GM12872 (cell line): ENCODE results near the gene KNL1.

Source experiments
- TF ChIP-seq, protein P1 (sequence below): IDR thresholded peaks from 3 replicates; pipeline ENCODE4 v1.5.1; 2011; ENCODE audit warnings: low read depth, mild to moderate bottlenecking, low read length, moderate library complexity; ENCODE audit not compliant: insufficient read depth

The KNL1 gene

DNA sequence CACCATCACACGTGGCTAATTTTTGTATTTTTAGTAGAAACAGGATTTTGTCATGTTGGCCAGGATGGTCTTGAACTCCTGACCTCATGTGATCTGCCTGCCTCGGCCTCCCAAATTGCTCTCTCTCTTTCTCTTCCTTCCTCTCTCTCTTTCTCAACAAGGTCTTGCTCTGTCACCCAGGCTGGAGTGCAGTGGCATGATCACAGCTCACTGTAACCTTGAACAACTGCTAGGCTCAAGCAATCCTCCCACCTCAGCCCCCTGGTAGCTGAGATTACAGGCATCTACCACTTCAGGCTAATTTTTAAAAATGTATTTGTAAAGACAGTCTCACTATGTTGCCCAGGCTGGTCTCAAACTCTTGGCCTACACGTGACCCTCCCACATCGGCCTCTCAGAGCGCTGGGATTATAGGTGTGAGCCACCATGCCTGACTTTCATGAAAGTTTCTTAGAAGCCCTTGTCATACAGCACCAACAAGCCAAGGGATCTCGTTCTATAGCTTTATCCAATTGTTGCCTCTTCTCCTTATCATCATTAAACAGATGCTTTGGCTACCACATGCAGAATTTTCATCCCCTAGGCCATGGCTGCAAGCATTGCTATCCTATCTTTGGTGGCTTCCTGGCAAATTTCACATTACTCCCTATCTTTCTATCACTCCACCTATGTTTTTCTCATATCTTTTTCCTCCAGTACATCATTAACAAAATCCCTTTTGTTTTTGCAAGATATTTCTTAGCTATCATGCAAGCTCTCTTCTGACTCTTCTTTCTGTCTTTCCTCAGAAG, 34.9 kb upstream of the KNL1 start:
- TF ChIP-seq, protein P1, sequence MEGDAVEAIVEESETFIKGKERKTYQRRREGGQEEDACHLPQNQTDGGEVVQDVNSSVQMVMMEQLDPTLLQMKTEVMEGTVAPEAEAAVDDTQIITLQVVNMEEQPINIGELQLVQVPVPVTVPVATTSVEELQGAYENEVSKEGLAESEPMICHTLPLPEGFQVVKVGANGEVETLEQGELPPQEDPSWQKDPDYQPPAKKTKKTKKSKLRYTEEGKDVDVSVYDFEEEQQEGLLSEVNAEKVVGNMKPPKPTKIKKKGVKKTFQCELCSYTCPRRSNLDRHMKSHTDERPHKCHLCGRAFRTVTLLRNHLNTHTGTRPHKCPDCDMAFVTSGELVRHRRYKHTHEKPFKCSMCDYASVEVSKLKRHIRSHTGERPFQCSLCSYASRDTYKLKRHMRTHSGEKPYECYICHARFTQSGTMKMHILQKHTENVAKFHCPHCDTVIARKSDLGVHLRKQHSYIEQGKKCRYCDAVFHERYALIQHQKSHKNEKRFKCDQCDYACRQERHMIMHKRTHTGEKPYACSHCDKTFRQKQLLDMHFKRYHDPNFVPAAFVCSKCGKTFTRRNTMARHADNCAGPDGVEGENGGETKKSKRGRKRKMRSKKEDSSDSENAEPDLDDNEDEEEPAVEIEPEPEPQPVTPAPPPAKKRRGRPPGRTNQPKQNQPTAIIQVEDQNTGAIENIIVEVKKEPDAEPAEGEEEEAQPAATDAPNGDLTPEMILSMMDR: no peak

DNA sequence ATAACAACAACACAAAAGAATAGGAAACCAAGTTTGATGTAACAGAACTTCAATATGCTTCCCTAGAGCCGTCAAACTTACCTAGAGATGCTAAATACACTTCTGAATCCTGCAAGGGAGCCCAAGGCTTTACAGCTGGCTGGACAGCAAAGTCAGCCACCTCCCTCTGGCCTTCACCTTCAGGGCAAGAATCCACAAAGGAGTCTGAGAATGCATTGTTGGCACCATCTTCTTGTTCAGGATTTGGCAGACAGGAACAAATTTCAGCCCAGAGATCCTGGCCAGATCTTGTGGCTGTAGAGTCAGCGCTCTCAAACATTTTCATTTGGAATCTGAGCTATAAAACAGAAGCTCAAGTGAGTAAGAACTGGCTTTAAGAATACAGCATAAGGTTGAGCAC, 31.4 kb upstream of the KNL1 start:
- TF ChIP-seq, protein P1: no peak

DNA sequence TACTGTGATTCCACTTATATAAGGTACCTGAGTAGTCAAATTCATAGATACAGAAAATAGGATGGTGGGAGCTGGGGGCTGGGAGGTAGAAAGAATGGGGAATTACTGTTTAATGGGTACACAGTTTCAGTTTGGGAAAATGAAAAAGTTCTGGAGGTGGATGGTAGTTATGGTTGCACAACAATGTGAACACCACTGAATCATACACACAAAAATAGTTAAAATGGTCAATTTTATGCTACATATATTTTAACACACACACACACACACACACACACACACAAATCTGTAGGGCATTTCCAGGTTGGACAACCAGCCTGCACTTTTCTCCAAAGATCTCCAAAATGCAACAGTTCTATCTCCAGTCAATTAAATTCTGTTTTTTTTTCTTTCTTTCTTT, 30.6 kb upstream of the KNL1 start:
- TF ChIP-seq, protein P1: no peak

DNA sequence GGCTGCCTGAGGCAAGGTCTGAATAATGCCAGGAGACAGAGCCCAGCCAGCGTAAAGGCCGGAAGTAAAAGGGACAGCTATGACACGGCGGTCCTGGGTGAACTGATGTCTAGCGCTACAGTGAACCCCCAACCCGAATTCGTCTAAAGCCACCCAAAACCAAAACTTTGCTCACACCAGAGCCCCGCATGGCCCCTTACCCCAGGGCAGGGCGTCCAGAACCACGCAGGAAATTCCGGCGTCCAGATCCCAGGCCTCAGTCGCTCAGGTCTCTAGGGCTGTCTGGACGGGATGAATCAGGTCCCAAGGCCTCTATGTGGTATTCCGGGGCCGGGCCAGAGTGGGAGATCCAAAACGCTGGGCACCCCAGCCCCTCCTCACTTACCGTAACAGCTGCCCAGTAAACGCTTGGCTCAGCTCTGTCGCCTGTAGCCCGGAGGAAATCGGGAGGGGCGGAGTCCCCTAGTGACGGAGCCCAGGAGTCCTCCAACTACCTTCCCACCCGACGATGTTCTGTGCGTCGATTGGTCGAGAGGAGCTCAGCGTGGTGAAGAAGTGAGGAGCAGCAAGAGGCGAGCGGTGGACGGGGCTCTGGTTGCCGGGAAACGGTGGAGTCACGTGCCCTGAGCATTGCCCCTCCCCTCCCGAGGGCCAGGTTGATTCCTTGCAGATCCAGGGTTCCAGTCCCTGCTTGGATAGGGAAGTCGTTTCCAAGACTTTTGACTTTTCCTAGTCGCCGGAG, 29.3 kb upstream of the KNL1 start, which contains the start of gene CCDC32:
Gene CCDC32, minus strand, starts transcription at position 452 of the 742 bp plus-strand sequence. CDS start 2,027 bp downstream, outside the sequence.
- TF ChIP-seq, protein P1: no peak

DNA sequence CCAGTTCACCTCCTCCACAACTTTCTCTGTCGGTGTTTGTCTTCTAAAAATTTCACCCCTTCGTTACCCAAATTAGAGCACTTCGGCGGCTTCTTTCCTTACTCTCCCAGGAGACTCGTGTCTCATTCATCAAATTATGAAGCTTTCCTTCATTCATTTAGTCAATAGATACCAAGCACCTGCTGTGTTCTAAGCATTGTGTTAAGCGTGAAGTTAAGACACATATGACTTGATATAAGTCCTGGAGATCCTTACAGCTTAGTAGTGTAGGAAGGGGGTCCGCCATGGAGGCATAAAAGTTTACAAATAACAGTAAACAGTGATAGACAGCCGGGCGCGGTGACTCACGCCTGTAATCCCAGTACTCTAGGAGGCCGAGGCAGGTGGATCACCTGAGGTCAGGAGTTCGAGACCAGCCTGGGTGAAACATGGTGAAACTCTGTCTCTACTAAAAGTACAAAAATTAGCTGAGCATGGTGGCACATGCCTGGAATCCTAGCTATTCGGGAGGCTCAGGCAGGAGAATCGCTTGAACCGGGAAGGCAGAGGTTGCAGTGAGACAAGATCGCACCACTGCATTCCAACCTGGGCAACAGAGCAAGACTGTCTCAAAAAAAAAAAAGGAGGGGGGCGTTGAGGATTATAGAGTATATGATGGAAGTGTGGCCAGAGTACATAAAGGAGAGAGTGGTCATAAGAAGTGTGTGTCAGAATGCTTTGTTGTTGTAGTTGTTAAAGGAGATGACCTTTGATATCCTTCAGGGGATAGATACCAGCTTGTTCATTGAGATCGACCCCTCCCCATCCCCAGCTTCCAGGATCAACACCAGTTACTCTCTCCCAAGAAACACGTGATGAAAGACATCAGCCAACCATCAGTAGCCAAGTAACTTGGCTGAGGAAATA, 28.5 kb upstream of the KNL1 start:
- TF ChIP-seq, protein P1: no peak

DNA sequence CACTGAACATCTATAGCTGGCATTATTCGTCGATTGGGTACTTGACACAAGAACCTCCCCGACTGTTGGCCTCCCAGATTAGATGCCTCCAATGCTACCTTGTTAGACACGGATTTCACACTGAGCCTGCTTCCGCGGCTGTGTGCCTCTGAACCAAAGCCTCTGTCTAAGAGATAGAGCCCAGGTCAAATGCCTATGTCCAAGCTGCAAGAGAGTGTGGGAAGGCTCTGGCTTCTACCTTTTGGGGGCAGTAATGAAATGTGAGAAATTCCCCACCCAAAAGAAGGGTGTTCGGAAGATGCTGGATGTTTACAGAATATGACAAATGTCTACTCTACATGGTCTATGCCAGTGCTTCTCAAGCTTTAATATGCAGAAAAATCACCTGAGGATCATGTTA, 26.9 kb upstream of the KNL1 start:
- TF ChIP-seq, protein P1: peak; percentile 48; the same call in 2 of the 3 replicates
